ENCODE measurements around the gene TRIM44.

GRCh38 chr11:35617316-35617686 is 45.3 kb upstream of the TRIM44 start:
- TF ChIP-seq, protein P1, sequence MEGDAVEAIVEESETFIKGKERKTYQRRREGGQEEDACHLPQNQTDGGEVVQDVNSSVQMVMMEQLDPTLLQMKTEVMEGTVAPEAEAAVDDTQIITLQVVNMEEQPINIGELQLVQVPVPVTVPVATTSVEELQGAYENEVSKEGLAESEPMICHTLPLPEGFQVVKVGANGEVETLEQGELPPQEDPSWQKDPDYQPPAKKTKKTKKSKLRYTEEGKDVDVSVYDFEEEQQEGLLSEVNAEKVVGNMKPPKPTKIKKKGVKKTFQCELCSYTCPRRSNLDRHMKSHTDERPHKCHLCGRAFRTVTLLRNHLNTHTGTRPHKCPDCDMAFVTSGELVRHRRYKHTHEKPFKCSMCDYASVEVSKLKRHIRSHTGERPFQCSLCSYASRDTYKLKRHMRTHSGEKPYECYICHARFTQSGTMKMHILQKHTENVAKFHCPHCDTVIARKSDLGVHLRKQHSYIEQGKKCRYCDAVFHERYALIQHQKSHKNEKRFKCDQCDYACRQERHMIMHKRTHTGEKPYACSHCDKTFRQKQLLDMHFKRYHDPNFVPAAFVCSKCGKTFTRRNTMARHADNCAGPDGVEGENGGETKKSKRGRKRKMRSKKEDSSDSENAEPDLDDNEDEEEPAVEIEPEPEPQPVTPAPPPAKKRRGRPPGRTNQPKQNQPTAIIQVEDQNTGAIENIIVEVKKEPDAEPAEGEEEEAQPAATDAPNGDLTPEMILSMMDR (IDR thresholded peaks at IDR 0.05; ENCODE audit: low read depth, low read length, poor library complexity, severe bottlenecking): no peak
- TF ChIP-seq EZH2phosphoT487 (IDR thresholded peaks at IDR 0.05; ENCODE audit: borderline replicate concordance, low read length): no peak
